Posterior vena cava (tissue), 2 donors: ENCODE measurements around the gene FCF1. TPM values are rescaled to one million over a fixed set of nuclear protein-coding genes. Genes with fewer than 3 reads are reported as not detected.
A peak's percentile ranks its signal among the peaks of the same experiment; 100 is the strongest.
"Not testable (repeated sequence)": the region's sequence is repeated elsewhere in the genome, so short reads cannot be mapped to it uniquely, and the experiment has no call there.

Experiments used
- DNase-seq: peaks from one replicate; pipeline ENCODE4 v3.0.0-alpha.2; 2020; ENCODE audit warnings: low spot score
- intact Hi-C, 2 donors: fragments of 100-400 bp; cut with DNase I; formaldehyde crosslinking; loops; one replicate each; pipeline versions ENCODE4 v1.14.1 to v1.14.2; 2022 to 2023
- total RNA-seq, 2 donors: library from RNA; stranded (reverse); fragmentation: NEBNext Ultra II Directional; extraction: Animal tissue kit (Norgen Biotek cat#: 25700); gene quantifications; one replicate each; pipeline ENCODE4 v1.2.1, GENCODE V29; 2021
- donor health status: DM: yes; HTN: yes; CAD: no.
- donor health status: DM: yes; HTN: yes; CAD: no.

FCF1 gene
- total RNA-seq, 2 donors from 2014 or later = 41.2 to 42.4 TPM

GRCh38 chr14:74754899-74755298, 42.0 kb downstream of the FCF1 start:
- intact Hi-C loops = no loop called here
- DNase-seq = no peak

- intact Hi-C loops = no loop called here
Observed at GRCh38 chr14:74756326-74756725, 43.4 kb downstream of the FCF1 start.

GRCh38 chr14:74758505-74758904, 45.6 kb downstream of the FCF1 start:
- DNase-seq, intact Hi-C loops: not testable (repeated sequence)

More at GRCh38 chr14:74756326-74756725, 43.4 kb downstream of the FCF1 start:
- no peak for DNase-seq

GRCh38 chr14:74762917-74763802, 50.2 kb downstream of the FCF1 start, which contains the start of gene YLPM1:
YLPM1 (plus strand) TSS chr14:74763316; CDS start chr14:74763490, 174 bp downstream.
- intact Hi-C loops = no loop called here

GRCh38 chr14:74763803-74764531, 51.0 kb downstream of the FCF1 start:
- intact Hi-C loops = no loop called here

More at GRCh38 chr14:74762917-74763802, 50.2 kb downstream of the FCF1 start, which contains the start of gene YLPM1:
- DNase-seq = peak; percentile 97

GRCh38 chr14:74765721-74766120, 52.8 kb downstream of the FCF1 start:
- intact Hi-C loops = no loop called here

More at GRCh38 chr14:74763803-74764531, 51.0 kb downstream of the FCF1 start:
- DNase-seq = no peak

GRCh38 chr14:74771399-74771798, 58.5 kb downstream of the FCF1 start:
- intact Hi-C loops = no loop called here
- DNase-seq = no peak

More at GRCh38 chr14:74765721-74766120, 52.8 kb downstream of the FCF1 start:
- DNase-seq = no peak

GRCh38 chr14:74784634-74785033, 71.7 kb downstream of the FCF1 start:
- DNase-seq = no peak
- intact Hi-C loops = no loop called here

- intact Hi-C loops = no loop called here
- no peak for DNase-seq
Observed at GRCh38 chr14:74785056-74785613, 72.2 kb downstream of the FCF1 start.

GRCh38 chr14:74786796-74787315, 73.9 kb downstream of the FCF1 start:
- intact Hi-C loops = no loop called here
- DNase-seq = no peak

Other genes with a start within 250 kb of the FCF1 start
- gene NPC2, start 219.8 kb upstream of the FCF1 start, total RNA-seq = 100 to 1,000 TPM; 147 to 224 TPM
- gene ISCA2, start 219.4 kb upstream of the FCF1 start, total RNA-seq = 10 to 100 TPM in 1 of 2 donors, 1 to 10 TPM in 1; 9.3 to 12.9 TPM
- 100 to 1,000 TPM; 141 to 168 TPM for gene LTBP2, start 100.9 kb upstream of the FCF1 start, total RNA-seq
- 10 to 100 TPM; 22.1 to 25.7 TPM for gene AREL1, start 64 bp upstream of the FCF1 start, total RNA-seq
- gene YLPM1, start 50.2 kb downstream of the FCF1 start, total RNA-seq = 10 to 100 TPM; 46.8 to 52.4 TPM
- not detected for gene PROX2, start 163.0 kb downstream of the FCF1 start, total RNA-seq
- 10 to 100 TPM; 70.4 to 85.0 TPM for gene DLST, start 168.8 kb downstream of the FCF1 start, total RNA-seq
- 10 to 100 TPM in 1 of 2 donors, 1 to 10 TPM in 1; 9.6 to 17.0 TPM for gene RPS6KL1, start 210.1 kb downstream of the FCF1 start, total RNA-seq
- gene PGF, start 242.5 kb downstream of the FCF1 start, total RNA-seq = 10 to 100 TPM in 1 of 2 donors, 1 to 10 TPM in 1; 7.7 to 11.2 TPM